ENCODE data around the gene MYH10.

The MYH10 gene

DNA sequence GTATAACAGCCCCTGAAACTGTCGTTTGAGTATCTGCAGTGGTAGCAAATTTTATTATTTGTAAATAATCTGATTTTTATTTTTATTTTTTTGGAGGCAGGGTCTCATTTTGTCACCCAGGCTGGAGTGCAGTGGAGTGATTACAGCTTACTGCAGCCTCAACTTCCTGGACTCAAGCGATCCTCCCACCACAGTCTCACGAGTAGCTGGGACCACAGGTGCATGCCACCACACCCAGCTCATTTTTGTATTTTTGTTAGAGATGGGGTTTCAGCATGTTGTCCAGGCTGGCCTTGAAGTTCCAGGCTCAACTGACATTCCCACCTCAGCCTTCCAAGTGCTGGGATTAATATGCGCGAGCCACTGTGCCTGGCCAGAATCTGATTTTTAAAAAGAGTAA, 192.1 kb downstream of the MYH10 start:
- no peak for DNase-seq

DNA sequence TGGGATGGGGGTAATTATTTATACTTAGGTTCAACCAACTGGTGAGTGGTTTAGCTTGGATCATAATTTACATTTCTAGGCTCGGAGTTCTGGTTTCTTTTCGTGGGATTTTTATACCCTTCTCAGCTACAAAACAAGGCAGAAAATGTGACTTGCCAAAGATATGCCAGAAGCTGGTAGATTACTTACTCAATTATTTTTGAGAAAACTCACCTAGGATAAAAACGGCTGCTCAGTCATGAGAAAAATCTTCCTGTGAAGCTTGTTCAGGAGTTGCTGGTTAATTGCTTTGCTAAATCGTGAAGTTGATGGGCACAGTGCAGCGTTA, 193.7 kb downstream of the MYH10 start:
- DNase-seq: no peak

DNA sequence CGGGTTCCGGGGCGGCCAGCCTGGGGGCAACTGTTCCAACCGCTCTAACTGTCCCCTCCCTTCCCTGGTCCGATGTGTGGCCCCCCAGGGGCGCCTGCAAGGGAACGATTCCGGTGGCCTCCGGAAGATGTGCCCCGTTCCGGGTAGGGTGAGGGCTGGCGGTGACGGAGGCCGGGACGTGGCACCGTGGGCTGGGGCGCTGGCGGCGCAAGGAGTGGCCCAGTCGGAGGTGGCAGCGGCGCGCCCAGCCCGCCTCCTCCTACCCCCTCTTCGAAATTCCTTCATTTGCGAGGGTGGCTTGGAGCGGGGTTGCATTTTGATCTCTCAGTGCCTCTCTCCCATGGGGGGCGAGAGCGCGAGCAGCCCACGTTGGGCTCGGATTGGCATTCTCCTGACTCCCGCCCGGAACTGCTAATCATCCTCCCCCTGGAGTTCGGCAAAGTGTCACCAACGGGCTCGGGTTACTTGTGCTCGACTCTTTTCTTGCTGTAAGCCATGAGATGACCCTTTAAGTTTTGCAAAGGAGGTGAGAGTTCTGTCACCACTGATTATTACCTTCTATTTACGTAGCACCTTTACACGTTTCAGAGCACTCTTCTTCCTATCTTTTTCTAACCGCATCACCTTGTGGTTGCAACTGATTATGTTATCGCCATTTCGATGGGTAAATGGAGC, 194.2 kb downstream of the MYH10 start:
- peak; percentile 44 for DNase-seq

DNA sequence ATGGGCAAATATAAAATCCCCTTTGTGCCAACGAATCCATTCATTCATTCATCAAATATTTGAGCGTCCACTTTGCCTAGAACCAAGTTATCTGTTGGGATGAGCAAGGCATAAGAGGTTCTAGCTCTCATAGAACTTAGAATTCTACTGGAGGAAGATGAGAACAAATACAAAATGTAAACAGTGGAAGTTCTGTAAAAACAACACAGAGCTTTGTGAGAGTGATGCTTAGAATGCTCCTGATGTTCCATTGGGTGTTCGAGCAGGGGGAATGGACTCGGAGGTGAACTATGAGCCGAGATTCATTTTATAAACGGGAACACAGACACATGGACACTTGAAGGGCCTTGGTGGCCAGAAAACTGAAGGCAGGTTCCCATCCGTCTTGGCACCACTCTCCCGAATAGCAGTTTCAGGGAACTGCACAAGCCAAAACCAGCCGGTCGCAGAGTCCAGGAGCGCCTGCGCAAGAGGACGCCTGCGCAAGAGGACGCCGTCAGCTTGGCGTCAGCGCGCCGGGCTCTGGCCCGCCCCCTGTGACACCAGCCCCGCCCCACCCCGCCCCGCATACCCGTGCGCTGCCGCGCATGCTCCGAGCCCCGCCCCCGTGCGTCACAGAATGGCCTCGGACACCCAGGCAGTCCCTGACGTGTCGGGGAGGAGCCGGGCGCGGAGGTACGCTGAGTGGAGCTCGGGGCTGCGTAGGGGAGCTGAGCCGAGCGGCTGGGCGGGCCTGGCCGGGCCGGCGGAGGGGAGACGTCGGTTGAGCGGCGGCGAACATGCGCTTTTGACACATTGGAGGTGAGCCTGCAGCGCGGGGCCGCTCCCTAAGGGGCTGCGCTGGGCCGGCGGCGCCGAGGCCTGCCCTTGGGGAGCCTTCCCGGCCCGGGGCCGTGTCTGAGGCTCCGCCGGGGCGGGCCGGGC, 195.0 kb downstream of the MYH10 start, which contains the start of gene NDEL1:
TSS of gene NDEL1 (plus strand) at position 640 of the 924 bp plus-strand sequence. CDS start 8,388 bp downstream, outside the sequence.
- DNase-seq: peak; percentile 97

DNA sequence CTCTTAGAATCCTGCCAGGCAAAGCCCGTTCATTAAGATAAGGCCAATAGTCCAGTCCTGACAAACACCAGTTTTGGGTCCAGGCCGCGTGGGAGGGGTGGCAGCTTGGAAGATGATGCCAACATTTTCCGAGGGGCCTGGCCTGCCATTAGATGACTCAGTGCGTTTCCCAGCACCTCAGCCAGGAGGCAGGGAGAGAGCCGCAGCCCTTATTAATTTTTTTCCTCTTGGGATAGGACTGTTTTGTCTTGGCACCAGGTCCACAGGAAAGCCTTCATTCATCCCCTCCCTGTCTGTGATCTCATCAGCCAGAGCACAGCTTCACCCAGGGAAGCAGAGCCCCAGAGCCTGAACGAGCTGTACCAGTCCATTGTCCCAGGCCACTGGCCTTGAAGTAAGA, 199.6 kb downstream of the MYH10 start:
- no peak for DNase-seq

DNA sequence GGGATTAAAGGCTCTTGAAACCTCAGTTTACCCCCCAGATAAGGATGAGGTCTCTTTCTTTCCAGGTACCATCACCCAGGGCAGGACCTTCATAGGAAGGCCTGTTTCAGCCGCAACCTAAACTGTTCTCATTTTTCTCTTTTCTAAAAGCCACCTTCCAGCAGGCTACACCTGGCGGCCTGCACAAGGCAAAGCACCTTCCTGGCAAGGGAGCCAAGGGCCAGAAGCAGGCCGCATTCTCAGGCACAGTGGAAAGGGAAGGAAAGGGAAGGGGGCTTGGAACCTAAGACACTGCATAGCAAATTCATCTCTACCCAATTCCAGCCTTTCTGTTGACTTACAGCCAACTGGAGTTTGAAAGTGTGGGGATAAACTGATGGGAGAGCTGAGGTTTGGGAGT, 203.7 kb downstream of the MYH10 start:
- DNase-seq: no peak

DNA sequence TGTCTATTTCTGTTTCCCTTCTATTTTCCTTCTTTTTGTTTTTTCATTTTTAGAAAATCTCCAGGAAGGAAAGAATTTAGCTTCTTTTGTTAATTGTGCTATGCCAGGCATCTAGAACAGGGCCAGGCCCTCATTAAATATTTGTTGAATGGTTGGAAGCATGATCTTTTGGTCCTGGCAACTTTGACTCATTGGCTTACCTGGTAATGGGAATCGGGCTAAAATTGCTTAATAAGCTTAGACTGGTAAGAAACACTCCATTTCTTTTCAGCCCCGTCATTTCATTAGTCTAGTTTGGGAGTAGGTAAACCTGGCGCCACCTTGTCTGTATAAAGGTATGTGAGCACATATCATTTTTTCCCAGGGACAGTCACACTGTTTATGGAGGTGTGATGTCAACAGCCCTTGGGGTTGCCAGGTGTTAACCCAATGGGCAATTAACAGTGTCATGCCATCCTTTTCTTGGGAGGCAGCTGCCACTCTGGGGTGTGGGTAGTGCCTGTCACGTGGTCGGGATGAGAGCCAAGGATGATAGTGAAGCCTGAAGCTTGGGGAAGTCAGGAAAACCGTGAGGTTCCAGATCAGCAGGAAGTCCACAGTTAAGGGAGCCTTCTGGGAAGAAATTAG, 204.3 kb downstream of the MYH10 start:
- DNase-seq: no peak

Measured in NCI-H2171 (cell line).